G401.6 (cell line): Measurements from ENCODE around the gene UBE3D.

Source experiments
- FAIRE-seq: peaks from 2 replicates; lab custom pipeline; 2012; peaks lifted over from hg19 to GRCh38; lab: Jason Lieb, UNC

Gene UBE3D

GRCh38 chr6:83065511-83066192 is at the start of gene UBE3D:
Gene UBE3D (minus strand): TSS chr6:83065841. CDS start chr6:83065718, 123 bp downstream.
- FAIRE-seq: no peak

GRCh38 chr6:83114164-83114563 is 48.5 kb upstream of the UBE3D start:
- FAIRE-seq: no peak

- FAIRE-seq: no peak
Measured at GRCh38 chr6:83113258-83113657, 47.6 kb upstream of the UBE3D start.

- no peak for FAIRE-seq
Measured at GRCh38 chr6:83108378-83108777, 42.7 kb upstream of the UBE3D start.

GRCh38 chr6:83098589-83098988 is 32.9 kb upstream of the UBE3D start:
- no peak for FAIRE-seq

GRCh38 chr6:83097675-83098074 is 32.0 kb upstream of the UBE3D start:
- FAIRE-seq: no peak

- FAIRE-seq: no peak
Measured at GRCh38 chr6:83097204-83097603, 31.6 kb upstream of the UBE3D start.

- no peak for FAIRE-seq
Measured at GRCh38 chr6:83096791-83097190, 31.1 kb upstream of the UBE3D start.

- FAIRE-seq: no peak
Measured at GRCh38 chr6:83092756-83093399, 27.2 kb upstream of the UBE3D start.

GRCh38 chr6:83086751-83087150 is 21.1 kb upstream of the UBE3D start:
- FAIRE-seq: no peak

- no peak for FAIRE-seq
Measured at GRCh38 chr6:83083476-83083875, 17.8 kb upstream of the UBE3D start.

GRCh38 chr6:83073615-83074014 is 8.0 kb upstream of the UBE3D start:
- no peak for FAIRE-seq

- no peak for FAIRE-seq
Measured at GRCh38 chr6:83072726-83073125, 7.1 kb upstream of the UBE3D start.

GRCh38 chr6:83071707-83072106 is 6.1 kb upstream of the UBE3D start:
- peak; percentile 50 for FAIRE-seq

- FAIRE-seq: no peak
Measured at GRCh38 chr6:83071023-83071422, 5.4 kb upstream of the UBE3D start.

- no peak for FAIRE-seq
Measured at GRCh38 chr6:83069633-83070032, 4.0 kb upstream of the UBE3D start.

GRCh38 chr6:83068616-83069015 is 3.0 kb upstream of the UBE3D start:
- no peak for FAIRE-seq

- peak; percentile 96 for FAIRE-seq
Measured at GRCh38 chr6:83067448-83068439, 2.1 kb upstream of the UBE3D start, which contains the start of gene DOP1A. Gene DOP1A (plus strand): TSS chr6:83067671. CDS start chr6:83096978, 29,307 bp downstream.

- FAIRE-seq: no peak
Measured at GRCh38 chr6:83062225-83062624, 3.4 kb downstream of the UBE3D start.

GRCh38 chr6:83061190-83061589 is 4.5 kb downstream of the UBE3D start:
- no peak for FAIRE-seq

GRCh38 chr6:83057705-83058321 is 7.8 kb downstream of the UBE3D start:
- FAIRE-seq: peak; percentile 75

- peak; percentile 86 for FAIRE-seq
Measured at GRCh38 chr6:83055366-83055964, 10.2 kb downstream of the UBE3D start.
